NOMO-1 treated with dmso at 0.1 percent for 144 hours (cell line): ENCODE results near the gene EML3.
"Not testable (repeated sequence)": the region's sequence is repeated elsewhere in the genome, so short reads cannot be mapped to it uniquely, and the experiment has no call there.

ENCODE experiments used
- DNase-seq: peaks from one replicate; lab custom pipeline; 2025; ENCODE audit not compliant: unreplicated experiment; lab: John Stamatoyannopoulos, UW

The EML3 gene

DNA sequence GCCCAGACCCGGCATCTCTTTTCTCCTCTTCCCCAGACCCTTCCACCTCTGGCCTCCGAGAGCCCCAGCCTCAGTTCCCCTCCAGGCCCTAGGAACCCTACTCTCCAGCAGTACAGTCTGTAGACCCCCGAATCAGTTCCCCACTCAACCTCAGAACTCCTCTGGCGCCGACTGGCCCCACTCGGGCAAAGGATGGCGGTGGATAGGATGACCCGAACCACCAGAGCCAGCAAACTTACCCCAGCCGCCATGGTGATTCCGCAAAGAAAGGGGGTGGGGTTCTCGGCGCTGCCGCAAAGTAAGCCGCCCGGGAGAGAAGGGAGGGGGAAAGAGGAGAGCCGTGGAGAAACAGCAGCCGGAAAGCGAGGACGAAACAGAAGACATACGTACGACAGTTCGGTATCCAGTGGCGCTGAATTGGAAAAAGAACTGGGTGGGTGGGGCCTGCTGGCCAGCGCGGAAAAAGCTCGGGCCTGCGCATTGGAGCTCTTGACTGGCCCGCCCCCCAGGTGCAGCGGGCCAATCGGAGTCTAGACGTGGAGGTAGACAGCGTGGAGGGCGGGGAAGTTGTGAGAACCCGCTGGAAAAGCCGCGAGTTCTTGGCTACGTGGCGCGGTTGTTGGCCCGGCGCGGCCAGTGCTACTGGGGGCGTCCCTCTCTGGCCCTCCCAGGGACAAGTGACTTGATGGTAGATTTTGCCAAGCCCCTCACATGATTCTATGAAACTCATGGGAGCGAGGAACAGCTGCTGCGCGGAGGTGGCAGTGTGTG is 38.8 kb downstream of the EML3 start, which contains the start of gene EEF1G:
Gene EEF1G, minus strand, starts transcription at position 300 of the 771 bp plus-strand sequence. Its CDS starts 49 bp downstream, at position 251.
- peak; percentile 100 for DNase-seq

- DNase-seq = peak; percentile 20
These were observed 39.5 kb downstream of the EML3 start for GRCh38 chr11:62573006-62573591.

DNA sequence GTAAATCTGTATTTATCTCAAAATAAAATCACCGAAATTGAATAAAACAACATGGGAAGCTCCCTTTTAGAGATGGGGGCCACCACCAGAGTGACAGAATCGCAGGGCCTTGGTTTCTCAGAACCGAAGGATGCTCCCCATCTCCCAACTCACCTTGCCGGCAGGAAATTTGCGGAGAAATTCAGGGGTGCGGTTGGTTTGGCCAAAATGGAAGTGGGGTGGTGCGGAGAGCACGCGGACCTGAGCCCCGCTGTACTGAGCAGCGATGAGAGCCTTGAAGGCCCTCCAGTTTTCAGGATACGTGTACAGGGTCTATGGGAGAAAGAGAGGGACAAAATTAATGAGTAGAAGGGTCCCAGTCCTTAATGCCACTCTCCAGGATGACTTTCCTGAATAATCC is 40.1 kb downstream of the EML3 start:
- DNase-seq = no peak

DNA sequence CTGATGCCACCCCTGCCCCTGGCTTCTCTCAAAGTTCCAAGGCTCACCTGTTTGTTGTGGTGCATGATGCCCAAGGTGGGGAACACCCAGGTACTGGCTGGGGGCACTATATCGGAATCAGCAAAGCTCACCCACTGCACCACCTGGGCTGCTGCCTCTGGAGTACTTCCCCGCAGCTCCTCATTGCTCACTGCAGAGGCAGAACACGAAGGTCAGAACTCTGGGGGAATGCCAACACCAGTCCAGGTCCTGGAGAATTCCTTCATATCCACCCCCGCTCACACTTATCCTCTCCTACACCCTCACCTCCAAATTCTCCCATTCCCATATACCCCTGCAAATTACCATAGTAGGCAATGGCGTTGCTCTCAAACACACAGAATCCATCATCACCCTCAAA is 41.1 kb downstream of the EML3 start:
- not testable (repeated sequence) for DNase-seq

- not testable (repeated sequence) for DNase-seq
These were observed 41.7 kb downstream of the EML3 start for GRCh38 chr11:62570903-62571302.

DNA sequence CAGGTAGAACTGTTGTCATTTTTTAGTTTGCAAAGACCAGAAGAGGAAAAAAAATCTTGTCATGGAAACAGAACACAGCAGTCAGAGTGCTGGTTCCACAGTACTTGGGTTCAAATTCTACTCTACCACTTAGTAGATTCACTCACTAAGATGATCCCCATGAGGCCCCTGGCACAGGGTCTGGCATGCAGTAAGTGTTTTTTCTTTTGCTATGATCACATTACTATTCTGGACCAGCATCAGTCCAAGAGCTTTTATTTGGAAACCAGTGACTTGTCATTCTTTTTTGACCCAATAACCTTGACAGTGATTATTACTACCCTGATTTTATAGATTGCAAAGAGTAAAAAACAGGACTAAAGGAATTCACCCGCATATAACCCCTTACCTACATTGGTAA is 43.0 kb downstream of the EML3 start:
- DNase-seq = no peak

- no peak for DNase-seq
These were observed 45.4 kb downstream of the EML3 start for GRCh38 chr11:62567018-62567633.

GRCh38 chr11:62566247-62566646 is 46.3 kb downstream of the EML3 start:
- DNase-seq = no peak

DNA sequence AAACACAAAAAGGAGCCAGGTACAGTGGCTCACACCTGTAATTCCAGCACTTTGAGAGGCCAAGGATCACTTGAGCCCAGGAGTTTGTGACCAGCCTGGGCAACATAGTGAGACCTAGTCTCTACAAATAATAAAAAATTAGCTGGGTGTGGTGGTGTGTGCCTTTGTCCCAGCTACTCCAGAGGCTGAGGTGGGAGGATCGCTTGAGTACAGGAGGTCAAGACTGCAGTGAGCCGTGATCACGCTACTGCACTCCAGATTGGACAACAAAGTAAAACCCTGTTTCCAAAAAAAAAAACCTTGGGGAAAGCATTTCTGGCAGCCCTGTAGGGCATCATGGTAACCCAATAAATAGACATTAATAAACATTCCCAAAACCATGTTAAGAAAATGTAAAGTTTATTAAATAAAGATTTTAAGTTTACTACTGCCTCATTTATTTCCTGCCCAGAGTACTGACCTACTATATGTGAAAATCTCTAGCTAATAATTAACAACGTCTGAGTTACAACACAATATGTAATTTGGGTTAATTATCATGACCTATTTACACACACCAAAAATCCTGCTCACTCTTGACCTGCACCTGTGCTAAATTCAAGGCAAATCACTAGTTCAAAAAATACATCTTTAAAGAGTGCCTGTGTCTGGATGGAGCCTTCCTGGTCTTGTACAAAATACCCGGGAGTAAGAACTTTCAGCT is 47.3 kb downstream of the EML3 start:
- DNase-seq = no peak

- not testable (repeated sequence) for DNase-seq
These were observed 50.8 kb downstream of the EML3 start for GRCh38 chr11:62561677-62562230.

- peak; percentile 84 for DNase-seq
These were observed 51.9 kb downstream of the EML3 start for GRCh38 chr11:62560566-62561103.

GRCh38 chr11:62559626-62560025 is 52.9 kb downstream of the EML3 start:
- DNase-seq = not testable (repeated sequence)

DNA sequence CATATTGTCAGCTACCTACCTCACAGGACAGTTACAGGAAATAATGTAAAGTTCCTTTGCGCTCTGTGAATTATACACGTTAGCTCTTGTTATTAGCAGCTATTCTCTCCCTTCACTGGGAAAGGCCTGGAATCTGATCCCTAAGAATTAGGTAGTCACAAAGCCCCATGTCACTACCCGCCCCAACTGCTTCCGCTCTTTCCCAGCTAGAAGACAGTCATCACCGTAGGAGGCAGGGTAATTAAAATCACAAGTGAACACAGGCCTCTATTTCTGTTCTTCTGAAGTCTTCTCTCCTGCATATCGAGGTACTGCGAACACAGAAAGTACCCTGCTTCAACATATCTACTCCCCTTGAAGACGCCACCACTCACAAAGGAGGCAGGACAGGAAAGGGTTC is 53.4 kb downstream of the EML3 start:
- no peak for DNase-seq

GRCh38 chr11:62558669-62559068 is 53.9 kb downstream of the EML3 start:
- no peak for DNase-seq

DNA sequence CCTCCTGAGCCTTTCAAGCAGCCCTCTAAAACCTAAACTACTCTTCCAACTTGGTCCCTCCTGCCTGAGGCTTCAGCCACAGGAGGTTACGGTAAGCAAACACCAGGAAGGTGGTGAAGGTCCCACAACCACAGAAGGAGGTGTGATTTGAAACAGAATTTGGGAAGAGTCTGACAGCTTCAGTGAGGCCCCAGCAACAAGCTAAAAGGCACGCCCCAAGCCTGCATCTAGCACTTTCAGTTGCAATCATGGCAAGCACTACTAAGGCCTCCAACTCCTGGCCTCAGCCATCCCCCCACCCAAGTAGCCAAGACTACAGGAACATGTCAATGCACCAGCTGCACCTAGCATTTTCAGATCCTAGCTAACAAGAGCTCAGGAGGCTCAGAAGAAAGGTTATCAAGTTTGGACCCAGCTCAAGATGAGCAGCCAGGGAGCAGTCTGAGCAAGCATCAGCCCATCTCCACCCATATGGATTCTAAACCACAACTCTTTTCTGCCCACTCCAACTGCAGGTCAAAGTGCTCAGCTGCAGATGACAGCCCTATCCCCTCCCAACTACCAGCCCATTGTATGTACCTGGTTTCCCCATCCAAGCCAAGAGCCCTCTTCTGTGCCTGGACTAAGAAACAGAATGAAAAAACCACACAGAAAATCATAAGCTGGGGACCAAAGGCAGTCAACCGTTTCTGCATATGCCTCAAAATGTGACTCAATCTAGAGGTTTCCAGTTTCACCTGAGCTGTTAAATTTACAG is 55.5 kb downstream of the EML3 start:
- peak; percentile 20 for DNase-seq

DNA sequence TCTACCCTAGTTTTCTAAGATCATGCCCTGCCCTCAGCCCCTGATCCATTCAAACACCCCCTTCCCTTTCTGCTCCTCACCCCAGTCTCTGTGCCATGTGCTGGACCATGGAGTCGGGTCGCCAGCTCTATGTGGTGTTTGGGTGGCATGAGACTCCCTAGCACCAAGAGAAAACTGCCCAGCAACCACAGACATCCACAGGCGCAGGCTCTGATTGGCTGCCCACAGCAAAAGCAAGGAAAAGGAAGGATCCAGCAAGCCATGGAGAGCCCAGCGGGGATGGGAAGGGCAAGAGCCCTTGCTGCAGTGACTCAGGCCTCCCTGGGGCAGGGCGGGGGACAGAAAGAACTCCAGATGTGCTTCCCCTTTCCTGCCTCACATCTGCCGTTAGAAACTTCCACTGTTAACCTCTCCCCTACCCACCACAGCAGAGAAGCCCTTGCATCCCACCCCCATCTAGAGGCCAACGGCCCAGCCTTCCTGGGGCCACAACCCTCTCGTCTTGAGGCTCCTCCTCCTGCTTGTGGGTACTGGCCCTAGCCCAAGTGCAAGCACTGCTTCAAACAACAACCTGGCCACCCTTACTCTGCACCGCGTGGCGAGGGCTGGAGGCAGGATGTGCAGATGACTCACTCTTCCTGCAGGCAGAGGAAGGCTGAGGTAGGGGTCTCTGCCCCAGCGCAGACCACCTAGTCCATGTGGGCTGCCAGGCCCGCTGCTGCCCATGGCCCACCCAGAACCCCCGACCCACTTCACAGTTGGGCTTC is 56.3 kb downstream of the EML3 start:
- DNase-seq = peak; percentile 96

DNA sequence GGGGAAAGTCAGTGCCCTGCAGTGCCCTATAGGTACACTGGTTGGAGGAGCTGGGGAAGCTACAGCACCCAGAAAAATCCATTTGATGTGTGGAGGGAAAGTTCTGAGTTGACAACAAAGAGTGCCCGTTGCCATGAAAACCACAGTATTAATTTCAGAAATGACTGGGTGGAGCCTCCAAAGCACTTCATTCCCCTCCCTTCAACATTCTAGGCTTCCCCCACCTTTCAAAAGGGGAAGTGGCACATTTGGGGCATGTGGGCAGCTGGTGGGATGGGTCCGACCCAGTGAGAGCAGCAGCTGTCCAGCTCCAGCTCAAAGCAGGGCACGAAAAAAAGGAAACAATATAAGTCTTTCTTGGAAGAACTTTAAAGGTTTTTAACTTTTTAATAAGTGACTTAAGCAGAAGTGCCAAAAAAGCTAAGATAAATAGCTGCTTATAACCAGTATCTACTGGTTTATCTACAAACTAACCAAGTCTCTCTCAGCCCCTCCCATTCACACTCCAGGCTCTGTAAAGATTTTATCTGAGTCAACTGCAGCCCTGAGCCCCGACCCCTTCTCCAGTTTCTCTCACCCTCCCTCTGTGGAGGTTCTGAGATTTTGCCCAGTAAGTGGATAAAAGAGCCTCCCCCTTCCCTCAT is 57.0 kb downstream of the EML3 start:
- DNase-seq = peak; percentile 86

DNA sequence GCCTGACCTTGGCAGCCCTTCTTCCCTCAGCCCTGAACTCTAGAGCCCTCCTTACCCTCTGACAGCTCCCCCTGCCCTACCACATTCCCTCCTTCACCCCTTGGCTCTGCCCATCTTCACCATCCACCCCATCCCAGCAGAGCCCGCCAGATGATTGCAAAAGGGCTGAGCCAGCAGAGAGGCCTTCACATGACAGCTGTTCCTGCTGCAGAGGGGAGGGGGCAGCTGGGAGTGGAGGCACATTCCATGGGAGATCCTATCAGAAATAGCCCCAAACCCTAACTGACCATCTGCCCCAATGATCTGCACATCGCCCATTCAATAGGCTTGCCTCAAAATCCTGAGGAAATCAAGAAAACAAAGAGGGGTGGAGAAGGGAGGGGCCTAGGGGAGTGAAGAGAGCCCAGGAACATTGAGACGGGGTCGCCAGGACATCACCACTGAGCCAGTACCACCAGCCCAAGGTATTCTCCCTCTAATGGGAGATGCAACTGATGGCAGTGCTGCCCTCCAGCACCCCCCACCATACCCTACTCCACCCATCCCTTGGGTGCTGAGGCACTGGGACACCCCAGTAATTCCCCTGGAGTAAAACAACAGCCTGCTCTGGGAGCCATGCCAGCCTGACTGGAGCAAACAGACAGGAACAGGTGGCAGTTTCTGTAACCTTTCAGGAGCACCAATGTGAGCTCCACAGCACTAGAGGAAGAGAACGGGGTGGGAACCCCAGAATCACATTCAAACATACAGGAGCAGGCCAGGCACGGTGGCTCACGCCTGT is 58.0 kb downstream of the EML3 start:
- no peak for DNase-seq
